H1 (cell line): Measurements from ENCODE around the gene BNC1. TPM values are rescaled to one million over a fixed set of nuclear protein-coding genes. Genes with fewer than 3 reads are reported as not detected.

Experiments used
- CTCF ChIA-PET: fragments of 300-600 bp; sonication (Branson Sonifier 250); formaldehyde crosslinking; loops from one replicate; lab custom pipeline; 2021; ENCODE audit not compliant: partially characterized antibody; lab: Charles Lee
- POLR2A ChIA-PET: fragments of 300-600 bp; sonication (Branson Sonifier 250); formaldehyde crosslinking; loops from one replicate; lab custom pipeline; 2021; ENCODE audit warnings: inconsistent platforms; ENCODE audit not compliant: partially characterized antibody; lab: Charles Lee
- DNase-seq, 2 experiments: peaks; one replicate each; pipeline versions ENCODE4 v3.0.0 to v3.0.0-alpha.2; 2010 to 2022; ENCODE audit warnings: low spot score in 2 of 2, low read depth in 1 of 2, mixed read lengths in 1 of 2
- FAIRE-seq: peaks from 2 replicates; lab custom pipeline; 2011; peaks lifted over from hg19 to GRCh38; lab: Jason Lieb, UNC
- H2AFZ ChIP-seq: 2 replicates; pipeline ENCODE4 v1.8.1; 2012; ENCODE audit warnings: low read length, inconsistent platforms
- H2AK5ac ChIP-seq: 2 replicates; pipeline ENCODE4 v1.6.1; 2013; ENCODE audit warnings: low read depth, low read length
- H2BK120ac ChIP-seq: replicated peaks from 2 replicates; pipeline ENCODE3; 2013; ENCODE audit warnings: low read depth, low read length, inconsistent platforms
- H2BK12ac ChIP-seq: 2 replicates; pipeline ENCODE4 v1.6.1; 2013; ENCODE audit warnings: low read depth, low read length
- H2BK15ac ChIP-seq: 2 replicates; pipeline ENCODE4 v1.6.1; 2013; ENCODE audit warnings: low read length
- H2BK20ac ChIP-seq: 2 replicates; pipeline ENCODE4 v1.6.1; 2013; ENCODE audit warnings: low read length
- H2BK5ac ChIP-seq: 2 replicates; pipeline ENCODE4 v1.6.1; 2013; ENCODE audit warnings: low read depth, low read length
- H3K14ac ChIP-seq: 2 replicates; pipeline ENCODE4 v1.6.1; 2013; ENCODE audit warnings: inconsistent platforms; ENCODE audit not compliant: insufficient read length
- H3K18ac ChIP-seq: 2 replicates; pipeline ENCODE4 v1.6.1; 2013; ENCODE audit warnings: low read length; ENCODE audit errors: extremely low read depth
- H3K23ac ChIP-seq: 2 replicates; pipeline ENCODE4 v1.6.1; 2013; ENCODE audit warnings: inconsistent platforms; ENCODE audit not compliant: insufficient read length
- H3K23me2 ChIP-seq: 2 replicates; pipeline ENCODE4 v1.6.1; 2013; ENCODE audit warnings: low read depth, low read length
- H3K27ac ChIP-seq: 2 replicates; pipeline ENCODE4 v1.6.1; 2011; ENCODE audit warnings: low read depth, low read length, inconsistent platforms
- H3K27me3 ChIP-seq, 4 experiments: replicated peaks in 1 of 4; 1 replicate in 1 of 4; 2 replicates in 3 of 4; pipeline versions ENCODE4 v1.6.1 to v1.8.1; 2011 to 2013; ENCODE audit warnings: low read length in 3 of 4, mild to moderate bottlenecking in 3 of 4, inconsistent platforms in 2 of 4, mixed read lengths in 2 of 4, moderate library complexity in 1 of 4; ENCODE audit not compliant: control insufficient read depth in 3 of 4, insufficient read depth in 3 of 4; ENCODE audit errors: extremely low read depth in 1 of 4
- H3K36me3 ChIP-seq, 4 experiments: 2 replicates each; pipeline versions ENCODE4 v1.6.1 to v1.8.1; 2011 to 2013; ENCODE audit warnings: mild to moderate bottlenecking in 4 of 4, low read length in 3 of 4, moderate library complexity in 2 of 4, control low read depth in 1 of 4, inconsistent platforms in 1 of 4; ENCODE audit not compliant: insufficient read depth in 4 of 4, control insufficient read depth in 2 of 4
- H3K4ac ChIP-seq: replicated peaks from 2 replicates; pipeline ENCODE3; 2013; ENCODE audit warnings: low read length, low read depth, mixed read lengths, inconsistent platforms; ENCODE audit not compliant: insufficient read length
- H3K4me1 ChIP-seq, 4 experiments: replicated peaks in 1 of 4; 1 replicate in 1 of 4; 2 replicates in 3 of 4; pipeline versions ENCODE4 v1.6.1 to v1.8.1; 2011 to 2013; ENCODE audit warnings: low read length in 3 of 4, inconsistent platforms in 2 of 4, mixed read lengths in 1 of 4; ENCODE audit not compliant: insufficient read depth in 4 of 4, control insufficient read depth in 3 of 4
- H3K4me2 ChIP-seq, 2 experiments: 2 replicates each; pipeline versions ENCODE4 v1.6.1 to v1.8.1; 2011 to 2013; ENCODE audit warnings: low read depth in 2 of 2, low read length in 2 of 2, control low read depth in 1 of 2, inconsistent platforms in 1 of 2, mild to moderate bottlenecking in 1 of 2; ENCODE audit not compliant: insufficient read depth in 1 of 2
- H3K4me3 ChIP-seq, 4 experiments: fragments of 200-600, 300-600 bp in 1 of 4; sonication (generic), shearing (Covaris generic), sonication (Bioruptor Twin) in 1 of 4; 2 replicates each; pipeline versions ENCODE4 v1.5.1 to v1.8.1; 2011 to 2016; ENCODE audit warnings: low read length in 4 of 4, low read depth in 3 of 4, control low read depth in 2 of 4, inconsistent platforms in 2 of 4, mild to moderate bottlenecking in 2 of 4, mixed read lengths in 1 of 4, moderate library complexity in 1 of 4; ENCODE audit not compliant: insufficient read depth in 2 of 4; ENCODE audit errors: extremely low read depth in 1 of 4
- H3K56ac ChIP-seq: replicated peaks from 2 replicates; pipeline ENCODE3; 2013; ENCODE audit warnings: low read depth, mild to moderate bottlenecking, mixed read lengths, low read length, inconsistent platforms; ENCODE audit not compliant: insufficient read length
- H3K79me1 ChIP-seq: 2 replicates; pipeline ENCODE4 v1.6.1; 2013; ENCODE audit warnings: low read depth, low read length, control low read depth
- H3K79me2 ChIP-seq, 2 experiments: 2 replicates each; pipeline versions ENCODE4 v1.6.1 to v1.8.1; 2012 to 2013; ENCODE audit warnings: low read length in 2 of 2, mild to moderate bottlenecking in 2 of 2, inconsistent platforms in 1 of 2; ENCODE audit not compliant: insufficient read depth in 2 of 2, control insufficient read depth in 1 of 2
- H3K9ac ChIP-seq, 4 experiments: replicated peaks in 1 of 4; 1 replicate in 1 of 4; 2 replicates in 3 of 4; pipeline versions ENCODE4 v1.6.1 to v1.8.1; 2011 to 2013; ENCODE audit warnings: low read depth in 3 of 4, low read length in 3 of 4, control low read depth in 2 of 4, mild to moderate bottlenecking in 2 of 4, moderate library complexity in 2 of 4, inconsistent platforms in 1 of 4; ENCODE audit errors: extremely low read depth in 1 of 4
- H3K9me3 ChIP-seq, 2 experiments: 2 replicates each; pipeline versions ENCODE4 v1.6.1 to v1.8.1; 2012 to 2013; ENCODE audit warnings: mild to moderate bottlenecking in 2 of 2, moderate library complexity in 2 of 2, control low read depth in 1 of 2, inconsistent platforms in 1 of 2, low read depth in 1 of 2, low read length in 1 of 2, mixed read lengths in 1 of 2; ENCODE audit not compliant: insufficient read depth in 2 of 2
- H4K20me1 ChIP-seq, 2 experiments: replicated peaks in 1 of 2; 2 replicates each; pipeline versions ENCODE3 to v1.8.1; 2011 to 2013; ENCODE audit warnings: inconsistent platforms in 2 of 2, low read length in 2 of 2, mild to moderate bottlenecking in 1 of 2; ENCODE audit not compliant: insufficient read depth in 2 of 2, control insufficient read depth in 1 of 2
- H4K5ac ChIP-seq: 2 replicates; pipeline ENCODE4 v1.6.1; 2013; ENCODE audit warnings: low read length, low read depth, mixed read lengths, inconsistent platforms; ENCODE audit not compliant: insufficient read length
- H4K8ac ChIP-seq: 2 replicates; pipeline ENCODE4 v1.8.0; 2013; ENCODE audit warnings: mild to moderate bottlenecking, moderate library complexity, low read length, inconsistent platforms; ENCODE audit not compliant: insufficient read depth; ENCODE audit errors: extremely low read depth
- H4K91ac ChIP-seq: replicated peaks from 2 replicates; pipeline ENCODE3; 2013; ENCODE audit warnings: low read length, mixed read lengths, inconsistent platforms; ENCODE audit not compliant: insufficient read length
- BCL11A ChIP-seq, 2 experiments: IDR thresholded peaks; one replicate each; pipeline ENCODE4 v1.6.1; 2011; ENCODE audit warnings: low read depth in 2 of 2, low read length in 2 of 2, mild to moderate bottlenecking in 2 of 2
- KDM4A ChIP-seq: IDR thresholded peaks from one replicate; pipeline ENCODE4 v1.7.1; 2012; ENCODE audit warnings: low read depth, mild to moderate bottlenecking, moderate library complexity, low read length, inconsistent platforms; ENCODE audit not compliant: severe bottlenecking
- MAX ChIP-seq: IDR thresholded peaks from 2 replicates; pipeline ENCODE4 v1.6.1; 2012; ENCODE audit warnings: inconsistent platforms
- SP2 ChIP-seq: IDR thresholded peaks from 2 replicates; pipeline ENCODE4 v1.6.1; 2012; ENCODE audit warnings: mild to moderate bottlenecking, low read length, inconsistent platforms
- TBP ChIP-seq: IDR thresholded peaks from 2 replicates; pipeline ENCODE4 v1.6.1; 2011; ENCODE audit warnings: low read depth, low read length, improper control_type of control experiment
- polyA plus RNA-seq, 7 experiments: library from polyadenylated mRNA; depleted of rRNA in 3 of 7; stranded (reverse) in 5 of 7; unstranded in 2 of 7; fragments of >200 nt in 5 of 7; fragments of 200-250 nt in 2 of 7; gene quantifications; 1 replicate in 5 of 7; 2 replicates in 1 of 7; 4 replicates in 1 of 7; pipeline versions ENCODE4 v1.2.1 to v1.2.3, GENCODE V29; 2011 to 2013; ENCODE audit warnings: missing spikeins in 2 of 7, mixed read lengths in 2 of 7
- total RNA-seq: library from RNA; stranded (reverse); fragmentation: NEBNext Ultra II Directional; extraction: Animal tissue kit (Norgen Biotek cat#: 25700); gene quantifications from 2 replicates; pipeline ENCODE4 v1.2.1, GENCODE V29; 2021

The BNC1 gene
- total and polyA plus RNA-seq, 2 of the 8 experiments (the other 6 are each of a cell fraction or from before 2014, with no cell fraction given) = 0.99 to 2.1 TPM

GRCh38 chr15:83250781-83251180 lies 33.7 kb downstream of the BNC1 start:
- H3K9me3 ChIP-seq = no peaks in the 10 kb centered on the region
- peaks cover 0 to 10% (median 4%) of the 10 kb centered on the region in 4 experiments; a peak in 5 of 7 replicates for H3K4me1 ChIP-seq
- no peak overlapping the region for H2BK12ac ChIP-seq
- no peak overlapping the region for H2BK15ac ChIP-seq
- ChIA-PET CTCF (interaction anchor here (0.6 to 10.1 kb wide), 5 partner anchors 98 to 310 kb away, joined by 3 to 262 read pairs (median 41); partner anchors contain the start of gene SH3GL3), POLR2A (no interaction called here)
- no peak for DNase-seq
- H4K5ac ChIP-seq = no peak overlapping the region
- no peak overlapping the region for H2BK20ac ChIP-seq
- H3K23me2 ChIP-seq = no peaks in the 10 kb centered on the region; the same call in 1 of the 2 replicates
- no peaks in the 10 kb centered on the region; a peak in 2 of 7 replicates for H3K27me3 ChIP-seq
- H3K18ac ChIP-seq = no peak overlapping the region
- no peak for FAIRE-seq
- no peaks in the 10 kb centered on the region for H3K79me1 ChIP-seq
- H2BK5ac ChIP-seq = no peak overlapping the region
- H3K4me3 ChIP-seq = no peak overlapping the region
- H3K4ac ChIP-seq = no peak overlapping the region
- no peak overlapping the region for H4K91ac ChIP-seq
- no peaks in the 10 kb centered on the region for H4K20me1 ChIP-seq
- H3K56ac ChIP-seq = no peak overlapping the region
- no peak overlapping the region for H2BK120ac ChIP-seq
- H2AK5ac ChIP-seq = no peak overlapping the region
- no peak overlapping the region for H3K27ac ChIP-seq
- no peak overlapping the region for H3K4me2 ChIP-seq
- H3K36me3 ChIP-seq = no peaks in the 10 kb centered on the region
- no peak overlapping the region for H3K9ac ChIP-seq
- no peaks in the 10 kb centered on the region for H3K79me2 ChIP-seq
- H3K23ac ChIP-seq = no peak overlapping the region
- H3K14ac ChIP-seq = no peak overlapping the region
- no peak overlapping the region for H4K8ac ChIP-seq
- no peak overlapping the region for H2AFZ ChIP-seq
- no peak for TF ChIP-seq SP2
- TF ChIP-seq BCL11A (IDR thresholded peaks at IDR 0.05; ENCODE audit: low read depth in 2 of 2, low read length in 2 of 2) = no peak
- no peak for TF ChIP-seq MAX
- no peak for TF ChIP-seq KDM4A
- TF ChIP-seq TBP = no peak
